Measurements from ENCODE around the gene CDC123. TPM values are rescaled to one million over a fixed set of nuclear protein-coding genes. Genes with fewer than 3 reads are reported as not detected.

CDC123 gene
- total RNA-seq, 4 donors from 2014 or later, result 47.8 to 80.8 (median 53.6) TPM

GRCh38 chr10:12299222-12299965 lies 103.4 kb downstream of the CDC123 start:
- Histone ChIP-seq H3K36me3 (no peaks in the 10 kb centered on the region), H3K27ac (no peak overlapping the region), H3K9me3 (no peaks in the 10 kb centered on the region), H3K4me1 (no peaks in the 10 kb centered on the region), H3K27me3 (no peaks in the 10 kb centered on the region), H3K4me3 (no peak overlapping the region)
- TF ChIP-seq EP300 (IDR thresholded peaks at IDR 0.05; ENCODE audit: low read depth) (no peak), POLR2AphosphoS5 (IDR thresholded peaks at IDR 0.05) (no peak), POLR2A (IDR thresholded peaks at IDR 0.05) (no peak), CTCF (IDR thresholded peaks at IDR 0.05) (no peak)
- in situ Hi-C loops (cut with MboI; ENCODE audit: low pct_ligation_motif_present in 1 of 4, low pct_unique_long_range_greater_than_20kb in 1 of 4, low sequenced_read_pairs in 3 of 4), result no loop called here
- no peak for DNase-seq
- intact Hi-C loops (cut with DNase I; ENCODE audit: low total_unique reads), result no loop called here
- 78 to 83% methylated on average over 2 to 14 of the region's 14 CpGs for WGBS, 2 donors (ENCODE audit: low coverage in 1 of 2)

Other genes starting within 250 kb of the CDC123 start
- gene UPF2, start 153.4 kb upstream of the CDC123 start, total RNA-seq, result 10 to 100 TPM; 16.5 to 28.6 (median 23.1) TPM
- 10 to 100 TPM in 2 of 4 donors, 1 to 10 TPM in 2; 7.0 to 29.5 (median 13.0) TPM for gene DHTKD1, start 127.2 kb upstream of the CDC123 start, total RNA-seq
- gene SEC61A2, start 66.5 kb upstream of the CDC123 start, total RNA-seq, result 10 to 100 TPM in 1 of 4 donors, 1 to 10 TPM in 3; 1.5 to 15.1 (median 7.6) TPM
- gene NUDT5, start 297 bp upstream of the CDC123 start, total RNA-seq, result 10 to 100 TPM; 12.5 to 38.9 (median 17.8) TPM
- gene CAMK1D, start 153.4 kb downstream of the CDC123 start, total RNA-seq, result 10 to 100 TPM; 13.5 to 21.4 (median 15.7) TPM